GM12801 (cell line): ENCODE measurements around the gene PRLR.

ENCODE experiments used
- CTCF ChIP-seq: IDR thresholded peaks from one replicate; pipeline ENCODE4 v1.5.1; 2011; ENCODE audit warnings: control low read depth; ENCODE audit not compliant: insufficient read length; ENCODE audit errors: extremely low read depth

Gene PRLR

GRCh38 chr5:35134278-35135030, 95.8 kb downstream of the PRLR start:
- TF ChIP-seq CTCF: no peak

GRCh38 chr5:35133186-35133585, 97.1 kb downstream of the PRLR start:
- no peak for TF ChIP-seq CTCF

- no peak for TF ChIP-seq CTCF
Observed at GRCh38 chr5:35131723-35132122, 98.6 kb downstream of the PRLR start.

GRCh38 chr5:35129921-35130485, 100.3 kb downstream of the PRLR start:
- TF ChIP-seq CTCF: no peak

- no peak for TF ChIP-seq CTCF
Observed at GRCh38 chr5:35129276-35129675, 101.0 kb downstream of the PRLR start.

GRCh38 chr5:35127006-35127405, 103.3 kb downstream of the PRLR start:
- no peak for TF ChIP-seq CTCF

GRCh38 chr5:35125746-35126145, 104.5 kb downstream of the PRLR start:
- TF ChIP-seq CTCF: no peak
